ENCODE results near the gene SPTBN4. TPM values are rescaled to one million over a fixed set of nuclear protein-coding genes. Genes with fewer than 3 reads are reported as not detected.

SPTBN4 gene
- total and polyA plus RNA-seq, 2 of the 4 experiments (the other 2 are of a cell fraction): 0.72 to 0.91 TPM

DNA sequence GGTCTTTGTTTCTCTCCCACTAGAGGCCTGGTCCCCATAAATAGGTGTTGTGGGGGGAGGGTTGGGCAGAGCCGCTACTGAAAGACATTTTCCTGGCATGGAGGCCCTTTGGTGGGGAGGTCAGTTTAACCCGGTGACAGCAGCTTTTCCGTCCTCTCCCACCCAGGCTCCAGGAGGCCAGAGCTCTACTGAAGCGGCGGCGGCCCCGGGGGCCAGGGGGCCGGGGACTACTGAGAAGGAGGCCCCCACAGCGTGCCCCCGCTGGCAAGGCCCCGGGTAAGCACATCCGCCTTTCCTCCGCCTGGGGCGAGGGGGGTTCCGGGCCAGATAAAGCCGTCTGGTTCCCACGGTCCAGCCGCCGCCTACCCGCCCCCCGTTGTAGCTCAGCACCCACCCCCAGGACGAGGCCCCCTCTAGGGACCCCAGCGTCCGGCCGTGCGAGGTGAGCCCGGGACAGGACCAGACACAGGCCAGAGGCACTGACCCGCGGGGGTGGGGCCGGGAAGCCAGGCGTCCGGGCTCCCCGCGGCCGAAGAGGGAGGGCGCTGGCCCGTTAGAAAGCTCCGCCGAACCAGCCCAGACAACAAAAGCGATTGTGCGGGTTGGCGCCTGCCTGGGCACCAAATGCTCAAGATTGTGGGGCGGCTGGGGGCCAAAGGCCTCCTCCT, 133.2 kb downstream of the SPTBN4 start:
- H3K4me2 ChIP-seq (ENCODE audit: low read depth, low read length): no peak overlapping the region; the same call in 1 of the 2 replicates
- no peak for DNase-seq

More for the DNA sequence above, 133.2 kb downstream of the SPTBN4 start:
- H3K14ac ChIP-seq (replicated peaks; ENCODE audit: low read depth, low read length): no peak overlapping the region
- POLR2A ChIA-PET (ENCODE audit: unreplicated experiment): no interaction called here
- in situ Hi-C loops (cut with MboI; ENCODE audit: low sequenced_read_pairs) (loop anchor here (5.0 to 10.0 kb wide), 2 partner anchors 63 to 295 kb away; no protein-coding TSS in a partner anchor), dilution Hi-C loops (cut with HindIII; ENCODE audit: low sequenced_read_pairs, unreplicated experiment) (no loop called here), intact Hi-C loops (cut with micrococcal nuclease) (loop anchor here (2.0 to 10.0 kb wide), 5 partner anchors 51 to 465 kb away; partner anchors contain the start of genes C19orf47, PLD3 and SERTAD3)
- CTCF ChIA-PET: interaction anchor here (0.9 to 1.0 kb wide), 2 partner anchors 35 to 59 kb away, joined by 3 to 5 read pairs; no protein-coding TSS in a partner anchor
- H3K27ac ChIP-seq (ENCODE audit: insufficient read depth, low read length): no peak overlapping the region
- WGBS, 2 experiments (ENCODE audit: extremely low coverage in 2 of 2, insufficient read length in 1 of 2): 33% methylated on average over 14 of the region's 43 CpGs; no CpG with 5 or more reads in 1 of the 2 experiments
- no peak overlapping the region for H4K5ac ChIP-seq (ENCODE audit: low read depth, low read length)
- no peak overlapping the region for H3K9ac ChIP-seq (ENCODE audit: low read depth, low read length)
- no peak overlapping the region for H2AFZ ChIP-seq (replicated peaks; ENCODE audit: low read length, poor library complexity)
- no peak overlapping the region for H2BK20ac ChIP-seq (ENCODE audit: low read depth, low read length)
- peaks cover 12% of the 10 kb centered on the region for H3K9me1 ChIP-seq (ENCODE audit: insufficient read depth, low read length)
- no peaks in the 10 kb centered on the region for H3K27me3 ChIP-seq (ENCODE audit: control insufficient read depth, insufficient read depth, low read length)
- H4K20me1 ChIP-seq (ENCODE audit: insufficient read depth, low read length): peaks cover 9% of the 10 kb centered on the region; the same call in 1 of the 2 replicates
- H2BK120ac ChIP-seq (ENCODE audit: low read depth, low read length): no peak overlapping the region
- BruUV-seq (replicated peaks): no TSS peak
- peaks cover 15% of the 10 kb centered on the region for H3K4me1 ChIP-seq (ENCODE audit: control insufficient read depth, insufficient read depth, low read length)
- H3K4ac ChIP-seq (ENCODE audit: low read depth, low read length): no peak overlapping the region
- H3K23ac ChIP-seq (ENCODE audit: low read depth, low read length): no peak overlapping the region
- no peak for ATAC-seq (ENCODE audit: low read depth)
- H4K91ac ChIP-seq (ENCODE audit: insufficient read depth, low read depth, low read length): no peak overlapping the region
- no peaks in the 10 kb centered on the region for H3K36me3 ChIP-seq (ENCODE audit: control insufficient read depth, insufficient read depth, low read length)
- H2AK5ac ChIP-seq (ENCODE audit: low read depth, low read length): no peak overlapping the region
- no peak overlapping the region for H2BK5ac ChIP-seq (ENCODE audit: low read depth, low read length, poor library complexity, severe bottlenecking)
- H3K56ac ChIP-seq (ENCODE audit: extremely low read depth, insufficient read depth, low read length): no peak overlapping the region
- TF ChIP-seq MXI1 (IDR thresholded peaks at IDR 0.05; ENCODE audit: borderline replicate concordance, low read depth, low read length): no peak
- no peak overlapping the region for H3K18ac ChIP-seq (ENCODE audit: low read depth, low read length)
- no peak overlapping the region for H4K8ac ChIP-seq (ENCODE audit: low read depth in 2 of 2, low read length in 2 of 2)
- no peak overlapping the region for H2AK9ac ChIP-seq (replicated peaks; ENCODE audit: low read depth, low read length, poor library complexity)
- no peak overlapping the region for H3K4me3 ChIP-seq (ENCODE audit: insufficient read depth, low read depth, low read length)
- no peak overlapping the region for H2BK15ac ChIP-seq (ENCODE audit: low read depth, low read length)
- H3K9me3 ChIP-seq (ENCODE audit: control insufficient read depth, insufficient read depth, low read length): no peaks in the 10 kb centered on the region
- peaks cover 0 to 24% of the 10 kb centered on the region in 2 experiments; a peak in 3 of 4 replicates for H3K79me1 ChIP-seq (ENCODE audit: low read depth in 1 of 2, low read length in 2 of 2)
